ENCODE results near the gene MCOLN3.
A peak's percentile ranks its signal among the peaks of the same experiment; 100 is the strongest.
"Not testable (repeated sequence)": the region's sequence is repeated elsewhere in the genome, so short reads cannot be mapped to it uniquely, and the experiment has no call there.

Gene MCOLN3

GRCh38 chr1:84998642-84999280, 49.5 kb downstream of the MCOLN3 start:
- H3K27ac ChIP-seq, result no peak overlapping the region
- TF ChIP-seq ZFX (IDR thresholded peaks at IDR 0.05) (no peak), CTCF (conservative IDR thresholded peaks at IDR 0.05) (no peak)

- TF ChIP-seq CTCF (conservative IDR thresholded peaks at IDR 0.05), result peak; percentile 12; the same call in 1 of the 2 replicates
- no peak for TF ChIP-seq ZFX (IDR thresholded peaks at IDR 0.05)
- H3K27ac ChIP-seq, result peak overlapping the region; percentile 65; the same call in 1 of the 2 replicates
These were observed 50.4 kb downstream of the MCOLN3 start for GRCh38 chr1:84997667-84998600.

GRCh38 chr1:84996846-84997666, 51.2 kb downstream of the MCOLN3 start, which contains the start of gene MCOLN2:
Gene MCOLN2 (minus strand): TSS chr1:84997113. CDS start chr1:84996872, 241 bp downstream.
- peak within 1 kb of the TSS; percentile 65 for H3K27ac ChIP-seq

GRCh38 chr1:84995484-84996334, 52.6 kb downstream of the MCOLN3 start:
- no peak overlapping the region for H3K27ac ChIP-seq
- TF ChIP-seq ZFX (IDR thresholded peaks at IDR 0.05) (no peak), CTCF (conservative IDR thresholded peaks at IDR 0.05) (no peak)

More at GRCh38 chr1:84996846-84997666, 51.2 kb downstream of the MCOLN3 start, which contains the start of gene MCOLN2:
- peak; percentile 26 for TF ChIP-seq CTCF (conservative IDR thresholded peaks at IDR 0.05)
- TF ChIP-seq ZFX (IDR thresholded peaks at IDR 0.05), result no peak

GRCh38 chr1:84991097-84991920, 57.0 kb downstream of the MCOLN3 start:
- no peak for TF ChIP-seq ZFX (IDR thresholded peaks at IDR 0.05)
- TF ChIP-seq CTCF (conservative IDR thresholded peaks at IDR 0.05), result no peak
- H3K27ac ChIP-seq, result no peak overlapping the region

GRCh38 chr1:84988588-84988987, 59.7 kb downstream of the MCOLN3 start:
- no peak overlapping the region for H3K27ac ChIP-seq
- TF ChIP-seq CTCF (conservative IDR thresholded peaks at IDR 0.05) (no peak), ZFX (IDR thresholded peaks at IDR 0.05) (no peak)

- not testable (repeated sequence) for H3K27ac ChIP-seq
These were observed 61.7 kb downstream of the MCOLN3 start for GRCh38 chr1:84986561-84986960.

All from C4-2B (cell line).